HG03565 (cell line): ENCODE results near the gene CLIC2.
"Not testable (repeated sequence)": the region's sequence is repeated elsewhere in the genome, so short reads cannot be mapped to it uniquely, and the experiment has no call there.

Experiments used
- ATAC-seq: cut with Tn5 transposase; IDR thresholded peaks from one replicate; pipeline ENCODE4 v1.9.1; 2021; ENCODE audit warnings: mild to moderate bottlenecking, moderate library complexity; ENCODE audit not compliant: unreplicated experiment

The CLIC2 gene

DNA sequence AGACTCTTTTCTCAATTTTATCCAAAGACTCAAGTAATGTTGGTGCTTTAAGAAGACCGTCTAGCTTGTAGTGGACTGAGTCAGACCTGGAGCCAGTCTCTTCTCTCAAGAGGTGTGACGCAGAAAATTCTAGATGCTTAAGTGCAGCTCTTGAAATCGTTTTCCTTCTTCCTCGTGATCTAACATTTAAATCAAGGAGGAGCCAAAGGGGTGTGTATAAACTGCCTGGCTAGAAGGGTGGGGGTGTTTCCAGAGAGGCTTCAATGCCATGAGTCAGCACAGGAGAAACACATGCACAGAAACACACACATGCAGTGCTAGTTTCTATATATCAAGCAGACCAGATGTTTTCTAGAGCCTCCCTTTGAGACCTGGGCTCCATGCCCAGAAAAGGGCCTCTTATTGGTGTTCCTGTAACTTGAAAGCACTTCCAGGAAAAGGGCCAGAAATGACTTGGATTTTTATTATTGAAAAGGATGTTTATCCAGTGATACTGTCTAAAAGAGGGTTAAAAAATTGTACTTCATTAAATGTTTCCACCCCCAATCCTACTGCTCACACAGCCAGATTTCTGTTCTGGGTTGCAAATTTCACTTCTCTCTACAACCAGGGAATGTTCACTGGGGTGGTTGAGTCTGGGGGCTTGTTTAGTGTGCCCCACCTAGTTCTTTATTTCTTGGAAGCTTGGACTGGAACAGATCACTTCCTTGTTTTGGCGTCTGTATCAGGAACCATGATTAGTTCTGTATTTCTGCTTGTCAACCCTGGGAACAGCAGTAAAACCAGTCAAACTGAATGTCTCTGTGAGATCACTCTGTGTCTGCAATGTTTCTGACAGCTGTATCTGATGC lies at the start of gene CLIC2:
TSS of gene CLIC2 (minus strand) at position 129 of the 851 bp plus-strand sequence. CDS start 187 bp downstream, outside the sequence.
- no peak for ATAC-seq

DNA sequence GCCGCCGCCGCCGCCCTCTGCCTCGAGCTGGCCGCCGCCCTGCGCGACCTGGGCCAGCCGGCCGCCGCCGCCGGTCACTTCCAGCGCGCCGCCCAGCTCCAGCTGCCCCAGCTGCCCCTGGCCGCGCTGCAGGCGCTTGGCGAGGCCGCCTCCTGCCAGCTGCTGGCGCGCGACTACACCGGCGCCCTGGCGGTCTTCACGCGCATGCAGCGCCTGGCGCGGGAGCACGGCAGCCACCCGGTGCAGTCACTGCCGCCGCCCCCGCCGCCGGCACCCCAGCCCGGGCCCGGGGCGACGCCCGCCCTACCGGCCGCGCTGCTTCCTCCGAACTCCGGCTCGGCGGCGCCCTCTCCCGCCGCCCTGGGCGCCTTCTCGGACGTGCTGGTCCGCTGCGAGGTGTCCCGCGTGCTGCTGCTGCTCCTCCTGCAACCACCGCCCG lies 48.1 kb upstream of the CLIC2 start:
- peak; percentile 40 for ATAC-seq

DNA sequence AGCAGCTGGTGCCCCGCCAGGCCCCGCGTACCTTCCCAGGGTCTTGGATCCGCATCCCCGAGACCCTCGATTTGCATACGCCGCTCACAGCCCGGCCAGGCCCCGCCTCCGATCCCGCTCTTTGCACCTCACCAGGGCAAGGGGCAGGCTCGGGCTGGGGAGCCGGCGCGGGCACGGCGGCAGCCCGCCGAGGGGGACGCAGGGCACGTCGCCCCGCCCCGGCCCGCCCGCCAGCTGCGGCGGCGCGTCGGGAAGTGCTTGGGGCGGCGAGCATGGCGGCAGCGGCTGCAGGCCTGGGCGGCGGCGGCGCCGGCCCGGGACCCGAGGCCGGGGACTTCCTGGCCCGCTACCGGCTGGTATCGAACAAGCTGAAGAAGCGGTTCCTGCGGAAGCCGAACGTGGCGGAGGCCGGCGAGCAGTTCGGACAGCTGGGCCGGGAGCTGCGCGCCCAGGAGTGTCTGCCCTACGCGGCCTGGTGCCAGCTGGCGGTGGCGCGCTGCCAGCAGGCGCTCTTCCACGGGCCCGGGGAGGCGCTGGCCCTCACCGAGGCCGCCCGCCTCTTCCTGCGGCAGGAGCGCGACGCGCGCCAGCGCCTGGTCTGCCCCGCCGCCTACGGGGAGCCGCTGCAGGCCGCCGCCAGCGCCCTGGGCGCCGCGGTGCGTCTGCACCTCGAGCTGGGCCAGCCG lies 47.6 kb upstream of the CLIC2 start, which contains the start of gene F8A2:
TSS of gene F8A2 (plus strand) at position 253 of the 686 bp plus-strand sequence. CDS start at position 273, 20 bp downstream.
- ATAC-seq: peak; percentile 58

DNA sequence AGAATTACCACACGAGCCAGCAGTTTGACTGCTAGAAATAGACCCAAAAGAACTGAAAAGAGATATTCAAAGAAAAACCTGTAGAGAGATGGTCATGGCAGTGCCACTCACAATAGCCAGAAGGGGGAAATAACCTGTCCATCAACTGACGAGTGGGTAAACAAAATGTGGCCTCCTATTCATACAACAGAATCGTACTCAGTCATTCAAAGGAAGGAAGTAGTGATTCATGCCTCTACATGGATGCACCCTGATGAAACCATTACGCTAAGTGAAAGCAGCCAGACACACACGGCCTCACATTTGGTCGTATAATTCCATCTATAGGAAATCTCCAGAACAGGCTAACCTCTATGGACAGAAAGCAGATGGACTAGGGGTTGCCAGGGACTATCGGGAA lies 45.4 kb upstream of the CLIC2 start:
- not testable (repeated sequence) for ATAC-seq

DNA sequence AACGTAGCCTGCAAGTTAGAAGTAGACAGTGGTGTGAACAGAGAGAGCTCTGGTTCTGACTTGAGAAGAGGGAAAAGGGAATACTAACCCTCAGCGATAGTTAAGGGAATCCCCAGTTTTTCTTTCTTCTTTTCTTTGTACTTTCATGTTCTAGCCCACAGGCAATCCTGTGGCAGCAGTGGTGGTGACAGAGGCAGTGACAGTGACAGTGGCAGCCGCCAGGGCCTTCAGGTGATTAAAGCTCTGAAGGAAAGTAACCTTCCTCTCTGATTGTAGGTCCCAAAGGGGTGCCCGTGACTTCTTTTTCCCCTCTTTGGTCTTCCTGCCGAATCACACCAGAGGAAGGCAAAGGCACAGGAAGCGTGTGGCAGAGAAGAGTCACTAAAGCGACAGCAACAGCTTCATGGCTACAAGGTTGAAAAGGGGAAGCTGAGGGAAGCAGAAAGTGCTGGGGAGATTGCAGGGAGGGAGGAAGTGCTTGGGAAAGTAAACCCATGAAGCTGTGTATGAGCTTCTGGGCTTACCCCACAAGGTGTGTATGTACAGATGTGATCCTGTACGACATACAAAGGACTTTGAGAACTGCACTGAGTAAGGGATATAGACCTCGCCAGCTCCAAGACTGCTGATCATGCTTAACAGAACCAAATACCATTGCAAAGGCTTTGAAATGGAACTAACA lies 39.5 kb upstream of the CLIC2 start:
- ATAC-seq: not testable (repeated sequence)

DNA sequence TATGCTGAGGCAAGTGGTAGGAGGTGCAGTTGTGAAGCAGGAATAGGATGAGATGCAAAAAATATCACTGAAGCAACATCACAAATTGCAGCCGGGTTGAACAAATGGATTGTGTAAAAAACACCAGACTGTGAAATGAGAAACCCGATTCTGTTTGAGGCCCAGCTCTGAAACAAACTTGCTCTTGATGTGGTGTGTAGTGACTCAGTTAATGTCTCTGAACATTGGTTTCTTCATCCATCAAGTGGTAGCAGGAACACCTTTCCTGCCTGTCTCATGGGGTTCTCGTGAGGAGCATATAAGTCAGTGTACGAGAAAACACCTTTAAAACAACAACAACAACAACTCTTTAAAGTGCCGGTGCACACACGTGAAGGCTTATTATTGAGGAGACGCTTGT lies 29.3 kb upstream of the CLIC2 start:
- ATAC-seq: not testable (repeated sequence)

DNA sequence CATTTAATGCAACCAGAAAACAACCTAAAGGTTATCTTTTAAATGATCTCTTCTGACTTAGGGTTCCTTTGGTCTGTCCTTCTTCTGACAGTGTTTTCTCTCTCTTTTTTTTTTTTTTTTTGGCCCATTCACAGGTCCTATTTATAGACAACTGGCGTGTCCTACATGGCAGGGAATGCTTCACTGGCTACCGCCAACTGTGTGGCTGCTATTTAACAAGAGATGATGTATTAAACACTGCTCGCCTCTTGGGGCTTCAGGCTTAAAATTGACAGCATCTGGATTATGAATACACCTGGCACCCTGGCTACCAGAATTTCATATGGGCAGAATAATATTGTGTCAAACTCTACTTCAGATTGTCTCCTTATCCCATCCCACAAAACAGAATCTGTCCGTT lies 15.0 kb upstream of the CLIC2 start:
- not testable (repeated sequence) for ATAC-seq

DNA sequence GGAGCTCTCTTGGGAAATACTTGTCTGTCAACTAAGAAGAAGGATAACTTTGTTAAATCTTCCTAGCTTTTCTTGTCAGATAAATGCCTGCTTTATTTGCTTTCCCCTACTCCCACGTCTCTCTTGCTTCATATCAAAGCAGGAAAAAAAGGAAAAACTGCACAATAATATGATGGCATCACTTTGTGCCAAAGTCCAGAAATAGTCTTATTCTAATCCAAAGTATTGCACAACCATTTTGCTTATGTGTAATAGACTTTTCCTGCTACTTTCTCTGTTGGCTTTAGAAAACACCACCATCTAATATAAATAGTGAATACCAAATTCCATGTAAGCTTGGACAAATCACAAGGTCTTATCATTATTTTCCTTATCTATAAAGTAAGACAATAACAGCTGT lies 11.3 kb upstream of the CLIC2 start:
- not testable (repeated sequence) for ATAC-seq

DNA sequence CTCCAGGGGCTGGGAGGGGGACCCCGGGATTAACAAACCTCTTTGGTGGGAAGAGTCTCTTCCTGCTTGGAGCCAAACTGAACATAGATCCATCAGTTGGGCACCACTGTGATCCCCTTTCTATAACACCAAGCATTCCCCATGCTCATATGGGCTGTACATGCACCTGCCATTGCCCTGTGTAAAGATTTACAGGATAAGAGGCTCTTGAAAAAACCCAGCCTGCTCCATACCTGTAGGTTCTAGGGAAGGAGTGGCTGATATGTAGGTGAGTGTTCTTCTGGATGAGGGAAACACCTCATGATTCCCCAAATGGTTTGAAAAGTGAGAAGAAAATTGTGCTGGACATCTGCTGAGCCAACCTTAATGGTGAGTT lies 911 bp upstream of the CLIC2 start:
- not testable (repeated sequence) for ATAC-seq

DNA sequence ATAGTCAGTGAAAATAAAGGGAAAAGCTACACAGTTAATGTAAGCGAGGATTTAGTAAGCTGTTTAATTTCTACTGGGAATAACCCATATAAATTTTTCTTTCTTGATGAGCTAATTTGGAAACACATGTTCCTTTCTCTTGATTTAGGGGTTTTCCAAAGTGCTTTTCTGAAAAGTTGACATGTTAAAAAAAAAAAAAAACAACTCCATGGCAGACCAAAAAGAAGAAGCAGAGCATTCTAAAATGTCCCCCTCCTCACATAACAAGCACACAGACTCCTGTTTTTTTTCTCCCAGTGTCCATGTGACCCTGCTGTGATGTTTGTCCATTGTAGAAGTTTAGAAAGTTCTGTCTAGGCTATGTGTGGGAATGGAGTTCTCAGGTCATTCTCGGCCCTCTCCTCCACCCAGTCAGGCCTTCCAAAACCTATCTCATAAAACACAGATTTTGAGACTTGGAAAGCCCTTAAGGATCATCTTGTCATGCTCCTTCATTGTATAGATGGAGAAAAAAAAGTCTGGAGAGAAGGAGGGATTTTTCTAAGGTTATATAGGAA lies 792 bp downstream of the CLIC2 start:
- no peak for ATAC-seq

DNA sequence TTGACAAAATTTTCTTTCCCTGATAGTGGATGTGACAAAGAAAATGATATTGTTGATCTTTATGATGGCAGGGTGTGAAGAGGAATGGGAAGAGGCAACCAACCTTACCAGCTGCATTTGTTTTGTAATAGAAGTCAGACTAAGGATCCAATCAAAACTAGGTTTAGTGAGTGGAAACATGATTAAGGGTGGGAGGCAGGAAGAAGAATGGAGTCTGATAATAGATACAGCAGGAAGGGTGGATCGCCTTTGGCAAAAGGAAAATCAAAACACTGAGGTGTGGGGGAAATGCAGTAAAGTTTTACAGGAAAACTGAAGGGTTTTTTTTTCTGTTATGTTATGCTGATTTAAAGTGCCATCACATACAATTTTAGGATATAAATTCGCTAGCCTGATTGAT lies 3.4 kb downstream of the CLIC2 start:
- ATAC-seq: no peak

DNA sequence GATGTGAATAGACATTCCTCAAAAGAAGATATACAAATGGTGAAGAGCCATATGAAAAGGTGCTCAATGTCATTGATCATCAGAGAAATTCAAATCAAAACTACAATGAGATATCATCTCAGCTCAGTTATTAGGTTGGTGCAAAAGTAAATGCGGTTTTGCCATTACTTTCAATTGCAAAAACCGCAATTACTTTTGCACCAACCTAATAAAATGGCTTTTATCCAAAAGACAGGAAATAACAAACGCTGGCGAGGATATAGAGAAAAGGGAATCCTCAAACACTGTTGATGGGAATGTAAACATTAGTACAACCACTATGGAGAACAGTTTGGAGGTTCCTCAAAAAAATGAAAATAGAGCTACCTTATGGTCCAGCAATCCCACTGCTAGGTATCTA lies 5.1 kb downstream of the CLIC2 start:
- no peak for ATAC-seq

DNA sequence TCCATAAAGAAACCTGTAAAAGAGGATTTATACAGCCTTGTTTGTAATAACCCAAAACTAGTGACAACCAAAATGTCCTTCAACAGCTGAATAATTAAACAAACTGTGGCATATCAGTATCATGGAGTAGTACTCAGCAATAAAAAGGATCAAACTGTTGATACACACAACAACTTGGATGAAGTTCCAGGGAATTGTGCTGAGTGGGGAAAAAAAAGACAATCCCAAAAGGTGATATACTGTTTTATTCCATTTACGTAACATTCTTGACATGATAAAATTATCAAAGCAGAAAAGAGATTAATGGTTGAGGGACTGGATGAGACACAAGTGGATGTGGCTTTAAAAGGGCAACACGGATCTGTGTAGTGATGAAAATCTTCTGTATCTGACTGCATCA lies 7.8 kb downstream of the CLIC2 start:
- ATAC-seq: no peak

DNA sequence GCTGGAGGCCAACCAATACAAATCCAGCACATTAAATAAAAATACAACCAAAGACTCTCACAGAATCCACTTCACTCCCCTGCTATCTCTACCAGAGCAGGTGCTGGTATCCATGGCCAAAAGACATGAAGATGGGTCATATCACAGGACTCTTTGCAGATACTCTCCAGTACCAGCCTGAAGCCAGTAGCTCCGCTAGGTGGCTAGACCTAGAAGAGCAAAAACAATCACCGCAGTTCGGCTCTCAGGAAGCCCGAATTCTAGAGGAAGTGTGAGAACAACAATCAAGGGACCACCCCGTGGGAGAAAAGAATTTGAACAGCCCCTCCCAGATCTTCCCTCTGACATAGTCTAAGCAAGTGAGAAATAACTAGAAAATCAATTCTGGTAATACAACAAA lies 20.2 kb downstream of the CLIC2 start:
- ATAC-seq: no peak

DNA sequence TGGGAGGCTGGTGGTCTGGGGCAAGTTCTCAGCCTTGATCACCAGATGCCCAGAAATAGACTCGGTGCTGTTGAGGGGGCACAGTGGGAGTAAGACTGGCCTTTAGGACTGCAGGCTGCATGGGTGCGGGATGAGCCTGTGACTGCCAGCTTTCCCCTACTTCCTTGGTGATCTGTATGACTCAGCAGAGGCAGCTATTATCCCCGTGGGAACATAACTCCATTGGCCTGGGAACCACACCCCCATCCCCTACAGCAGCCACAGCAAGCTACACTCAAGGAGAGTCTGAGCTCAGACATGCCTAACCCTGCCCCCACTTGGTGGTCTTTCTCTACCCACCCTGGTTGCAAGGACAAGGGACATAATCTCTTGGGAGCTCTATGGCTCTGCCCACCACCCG lies 20.6 kb downstream of the CLIC2 start:
- no peak for ATAC-seq

DNA sequence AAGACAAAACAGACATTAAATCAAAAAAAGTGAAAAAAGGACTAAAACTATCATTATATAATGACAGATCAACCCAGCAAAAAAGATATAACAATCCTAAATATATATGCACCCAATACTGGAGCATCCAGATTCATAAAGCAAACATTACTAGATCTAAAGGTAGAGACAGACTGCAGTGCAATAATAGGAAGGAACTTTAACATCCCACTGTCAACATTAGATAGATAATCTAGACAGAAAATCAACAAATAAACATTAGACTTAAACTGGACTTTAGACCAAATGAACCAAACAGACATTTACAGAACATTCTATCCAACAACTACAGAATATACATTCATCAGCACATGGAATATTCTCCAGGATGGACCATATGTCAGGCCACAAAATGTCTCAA lies 40.6 kb downstream of the CLIC2 start:
- no peak for ATAC-seq

DNA sequence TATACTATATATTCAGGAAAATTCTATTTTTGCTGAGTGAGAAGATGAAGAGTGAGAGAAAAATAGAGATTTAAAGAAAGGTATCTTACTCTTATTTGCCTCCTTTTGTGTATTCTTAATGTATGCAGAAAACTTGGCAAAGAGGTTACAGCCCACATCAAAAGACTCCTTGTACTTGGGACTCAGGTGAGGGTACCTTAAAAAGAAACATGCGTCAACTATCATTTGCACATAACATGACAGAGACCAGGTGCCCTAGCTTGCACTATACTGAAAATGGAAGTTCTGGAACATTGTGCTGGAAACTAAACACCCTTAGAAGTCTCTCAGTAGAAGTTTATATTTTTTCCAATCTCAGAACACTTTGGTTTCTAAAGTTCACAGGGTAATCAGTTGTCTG lies 54.5 kb downstream of the CLIC2 start:
- no peak for ATAC-seq

DNA sequence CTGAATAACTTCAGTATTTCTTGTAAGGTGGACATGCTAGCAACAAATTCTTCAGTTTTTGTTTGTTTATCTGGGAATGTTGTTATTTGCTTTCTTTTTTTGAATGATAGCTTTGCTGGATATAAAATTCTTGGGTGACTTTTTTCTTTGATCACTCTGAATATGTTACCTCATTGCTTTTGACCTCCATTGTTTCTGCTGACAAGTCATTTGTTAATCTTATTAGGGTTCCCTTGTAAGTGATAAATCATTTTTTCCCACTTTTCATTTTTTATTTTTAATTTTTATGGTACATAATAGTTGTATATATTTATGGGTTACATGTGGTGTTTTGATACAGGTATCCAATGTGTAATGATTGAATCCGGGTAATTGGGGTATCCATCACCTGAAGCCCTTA lies 63.4 kb downstream of the CLIC2 start:
- no peak for ATAC-seq

DNA sequence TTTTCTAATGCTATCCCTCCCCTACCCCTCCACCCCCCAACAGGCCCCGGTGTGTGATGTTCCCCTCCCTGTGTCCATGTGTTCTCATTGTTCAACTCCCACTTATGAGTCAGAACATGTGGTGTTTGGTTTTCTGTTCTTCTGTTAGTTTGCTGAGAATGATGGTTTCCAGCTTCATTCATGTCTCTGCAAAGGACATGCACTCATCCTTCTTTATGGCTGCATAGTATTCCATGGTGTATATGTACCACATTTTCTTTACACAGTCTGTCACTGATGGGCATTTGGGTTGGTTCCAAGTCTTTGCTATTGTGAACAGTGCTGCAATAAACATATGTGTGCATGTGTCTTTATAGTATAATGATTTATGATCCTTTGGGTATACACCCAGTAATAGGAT lies 66.4 kb downstream of the CLIC2 start:
- not testable (repeated sequence) for ATAC-seq

DNA sequence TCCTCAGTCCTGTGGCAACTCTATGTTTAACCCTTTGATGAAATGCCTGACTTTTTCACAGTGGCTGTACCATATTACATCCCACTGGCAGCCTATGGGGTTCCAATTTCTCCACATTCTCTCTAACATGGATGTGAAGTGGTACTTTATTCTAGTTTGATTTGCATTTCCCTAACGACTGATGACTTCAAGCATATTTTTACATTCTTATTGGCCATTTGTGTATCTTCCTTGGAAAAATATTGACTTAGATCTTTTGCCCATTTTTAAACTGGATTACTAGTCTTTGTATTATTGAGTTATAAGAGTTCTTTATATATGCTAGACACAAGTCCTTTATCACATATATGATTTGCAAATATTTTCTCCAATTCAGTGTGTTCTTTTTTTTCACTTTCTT lies 68.0 kb downstream of the CLIC2 start:
- no peak for ATAC-seq
